SK-N-SH (cell line): ENCODE measurements around the gene AHCYL2. TPM values are rescaled to one million over a fixed set of nuclear protein-coding genes. Genes with fewer than 3 reads are reported as not detected.

Experiments used
- CTCF ChIA-PET: fragments of 300-600, 350-600 bp; formaldehyde crosslinking; extraction: SDS; loops from one replicate; lab custom pipeline; 2021; lab: Yijun Ruan, JAX
- POLR2A ChIA-PET: fragments of 350-600 bp; sonication (Branson Sonifier 250); formaldehyde crosslinking; extraction: SDS; loops from one replicate; lab custom pipeline; 2020; ENCODE audit warnings: antibody characterized with exemption, inconsistent platforms; lab: Yijun Ruan, JAX
- DNase-seq: peaks from one replicate; pipeline ENCODE4 v3.0.0; 2012
- H2AFZ ChIP-seq: fragments of 200-600 bp; sonication (generic); 2 replicates; pipeline ENCODE4 v1.8.1; 2016; ENCODE audit warnings: antibody characterized with exemption, mild to moderate bottlenecking, low read depth
- H3F3A ChIP-seq: fragments of 200-600 bp; sonication (generic); replicated peaks from 2 replicates; pipeline ENCODE3; 2016; ENCODE audit warnings: antibody characterized with exemption, mild to moderate bottlenecking; ENCODE audit not compliant: insufficient read depth
- H3K27ac ChIP-seq, 2 experiments: fragments of 200-500 bp in 1 of 2; fragments of 200-600 bp in 1 of 2; sonication (Bioruptor generic) in 1 of 2; sonication (generic), shearing (Covaris generic) in 1 of 2; 2 replicates each; pipeline versions ENCODE4 v1.5.1 to v1.6.1; 2014 to 2016; ENCODE audit warnings: low read depth in 2 of 2, inconsistent platforms in 1 of 2, low read length in 1 of 2, mild to moderate bottlenecking in 1 of 2, mixed read lengths in 1 of 2
- H3K27me3 ChIP-seq: fragments of 200-600 bp; sonication (generic), shearing (Covaris generic); 2 replicates; pipeline ENCODE4 v1.6.1; 2016; ENCODE audit warnings: mixed run types; ENCODE audit not compliant: insufficient read depth
- H3K36me3 ChIP-seq, 2 experiments: fragments of 200-500 bp in 1 of 2; fragments of 200-600 bp in 1 of 2; sonication (Bioruptor generic) in 1 of 2; sonication (generic) in 1 of 2; replicated peaks in 1 of 2; 2 replicates each; pipeline versions ENCODE3 to v1.5.1; 2014 to 2016; ENCODE audit warnings: low read length in 1 of 2, mild to moderate bottlenecking in 1 of 2; ENCODE audit not compliant: insufficient read depth in 2 of 2, control insufficient read depth in 1 of 2
- H3K4me1 ChIP-seq, 2 experiments: fragments of 200-500 bp in 1 of 2; fragments of 200-600 bp in 1 of 2; sonication (Bioruptor generic) in 1 of 2; sonication (generic), shearing (Covaris generic) in 1 of 2; 2 replicates each; pipeline versions ENCODE4 v1.5.1 to v1.6.1; 2014 to 2016; ENCODE audit warnings: low read depth in 1 of 2, low read length in 1 of 2, mixed run types in 1 of 2; ENCODE audit not compliant: insufficient read depth in 2 of 2, control insufficient read depth in 1 of 2
- H3K4me2 ChIP-seq: fragments of 200-600 bp; sonication (generic), shearing (Covaris generic); 2 replicates; pipeline ENCODE4 v1.6.1; 2017; ENCODE audit warnings: mixed run types
- H3K4me3 ChIP-seq, 2 experiments: fragments of 200-500 bp in 1 of 2; fragments of 200-600 bp in 1 of 2; sonication (Bioruptor generic) in 1 of 2; sonication (generic), shearing (Covaris generic) in 1 of 2; 2 replicates each; pipeline versions ENCODE4 v1.5.1 to v1.8.1; 2014 to 2016; ENCODE audit warnings: low read depth in 2 of 2, inconsistent platforms in 1 of 2, low read length in 1 of 2, mild to moderate bottlenecking in 1 of 2, mixed read lengths in 1 of 2, moderate library complexity in 1 of 2
- H3K79me2 ChIP-seq: fragments of 200-600 bp; sonication (generic); 2 replicates; pipeline ENCODE4 v1.8.1; 2017; ENCODE audit warnings: mild to moderate bottlenecking; ENCODE audit not compliant: insufficient read depth
- H3K9ac ChIP-seq: fragments of 200-600 bp; sonication (generic); 2 replicates; pipeline ENCODE4 v1.6.1; 2017; ENCODE audit warnings: mixed run types
- H3K9me2 ChIP-seq: fragments of 200-600 bp; sonication (generic); 2 replicates; pipeline ENCODE4 v1.6.1; 2017; ENCODE audit warnings: mixed run types
- H3K9me3 ChIP-seq: fragments of 200-600 bp; sonication (generic); 2 replicates; pipeline ENCODE4 v1.6.1; 2017; ENCODE audit warnings: mixed run types, mild to moderate bottlenecking, moderate library complexity
- H4K20me1 ChIP-seq: fragments of 200-600 bp; sonication (generic); 2 replicates; pipeline ENCODE4 v1.6.1; 2017; ENCODE audit warnings: mild to moderate bottlenecking, mixed run types; ENCODE audit not compliant: insufficient read depth
- EP300 ChIP-seq, 2 experiments: IDR thresholded peaks; 2 replicates each; pipeline versions ENCODE4 v1.4.0 to v1.6.1; 2012; ENCODE audit warnings: borderline replicate concordance in 1 of 2, low read depth in 1 of 2, low read length in 1 of 2
- EZH2phosphoT487 ChIP-seq: fragments of 200-600 bp; sonication (generic); IDR thresholded peaks from 2 replicates; pipeline ENCODE4 v1.6.1; 2017; ENCODE audit warnings: low read depth, mixed run types, mild to moderate bottlenecking, antibody characterized with exemption, moderate library complexity, borderline replicate concordance
- GABPA ChIP-seq: IDR thresholded peaks from 2 replicates; pipeline ENCODE4 v1.4.0; 2012; ENCODE audit warnings: low read depth, mild to moderate bottlenecking
- MXI1 ChIP-seq: IDR thresholded peaks from 2 replicates; pipeline ENCODE4 v1.6.1; 2012; ENCODE audit warnings: mild to moderate bottlenecking, low read depth, low read length, improper control_type of control experiment
- NFIC ChIP-seq: IDR thresholded peaks from 2 replicates; pipeline ENCODE4 v1.4.0; 2012; ENCODE audit warnings: borderline replicate concordance
- PBX3 ChIP-seq: IDR thresholded peaks from 2 replicates; pipeline ENCODE4; 2012
- RAD21 ChIP-seq: IDR thresholded peaks from 2 replicates; pipeline ENCODE4 v1.6.1; 2012; ENCODE audit warnings: mild to moderate bottlenecking, low read length
- REST ChIP-seq: IDR thresholded peaks from 2 replicates; pipeline ENCODE4 v1.6.1; 2012; ENCODE audit warnings: mild to moderate bottlenecking, low read depth, low read length, moderate library complexity
- TAF1 ChIP-seq: IDR thresholded peaks from 2 replicates; pipeline ENCODE4 v1.6.1; 2012; ENCODE audit warnings: low read depth, mild to moderate bottlenecking, low read length, moderate library complexity, borderline replicate concordance
- YY1 ChIP-seq: IDR thresholded peaks from 2 replicates; pipeline ENCODE4 v1.4.0; 2012; ENCODE audit warnings: low read depth, mild to moderate bottlenecking
- WGBS: methylation state at CpG from one replicate; pipeline ENCODE4 v1.1.6; 2017; ENCODE audit warnings: low lambda C conversion rate; 5-methylcytosine and 5-hydroxymethylcytosine counted together
- polyA plus RNA-seq, 3 experiments: library from polyadenylated mRNA; depleted of rRNA; stranded (reverse); fragments of >200 nt; gene quantifications; 2 replicates each; pipeline ENCODE4 v1.2.3, GENCODE V29; 2012

Gene AHCYL2
- polyA plus RNA-seq, 1 of the 3 experiments (the other 2 are of a cell fraction) = 20.4 TPM

- H3K27me3 ChIP-seq = no peaks in the 10 kb centered on the region
- no peaks in the 10 kb centered on the region for H3K9me3 ChIP-seq
- no peak overlapping the region for H2AFZ ChIP-seq
- no peaks in the 10 kb centered on the region for H4K20me1 ChIP-seq
- POLR2A ChIA-PET = no interaction called here
- H3K4me1 ChIP-seq = no peaks in the 10 kb centered on the region; a peak in 1 of 4 replicates
- H3K4me2 ChIP-seq = no peak overlapping the region
- peaks cover 14% of the 10 kb centered on the region in 2 experiments for H3K36me3 ChIP-seq
- TF ChIP-seq TAF1 = no peak
- no peak for TF ChIP-seq YY1
- no peak for TF ChIP-seq MXI1
- no peak for TF ChIP-seq EP300 (IDR thresholded peaks at IDR 0.05; ENCODE audit: borderline replicate concordance in 1 of 2, low read depth in 1 of 2, low read length in 1 of 2)
- no peak for TF ChIP-seq GABPA
- TF ChIP-seq RAD21 = no peak
- no peak for TF ChIP-seq EZH2phosphoT487
- no peak for TF ChIP-seq NFIC
- TF ChIP-seq PBX3 = no peak
- no peak for TF ChIP-seq REST
- no peak overlapping the region for H3K27ac ChIP-seq
- CTCF ChIA-PET = interaction anchor here (0.7 to 2.7 kb wide), 13 partner anchors 12 to 183 kb away, joined by 3 to 15 read pairs (median 3); no protein-coding TSS in a partner anchor
- H3K79me2 ChIP-seq = no peaks in the 10 kb centered on the region
- H3K4me3 ChIP-seq = no peak overlapping the region
- WGBS = 100% methylated on average over 1 of the region's 1 CpG
- DNase-seq = no peak
- H3F3A ChIP-seq = no peaks in the 10 kb centered on the region
- no peaks in the 10 kb centered on the region for H3K9me2 ChIP-seq
- no peak overlapping the region for H3K9ac ChIP-seq
These were observed 176.6 kb downstream of the AHCYL2 start for GRCh38 chr7:129401228-129401966.
